WTC11 (cell line): ENCODE data around the gene UBTD1. TPM values are rescaled to one million over a fixed set of nuclear protein-coding genes. Genes with fewer than 3 reads are reported as not detected.
A peak's percentile ranks its signal among the peaks of the same experiment; 100 is the strongest.

Experiments used
- ATAC-seq: fragments of 200-7000 bp; cut with Tn5 transposase; 2 replicates; pipeline ENCODE4 v1.10.0; 2021; ENCODE audit warnings: mild to moderate bottlenecking, moderate library complexity
- CTCF ChIA-PET: fragments of 300-600 bp; sonication (Branson Sonifier 250); formaldehyde crosslinking; loops from one replicate; lab custom pipeline; 2021; ENCODE audit warnings: antibody characterized with exemption; lab: Charles Lee
- POLR2A ChIA-PET: fragments of 350-600 bp; sonication (Branson Sonifier 250); formaldehyde crosslinking; loops from one replicate; lab custom pipeline; 2021; ENCODE audit warnings: antibody characterized with exemption; lab: Charles Lee
- DNase-seq: peaks from one replicate; pipeline ENCODE4 v3.0.0; 2021; ENCODE audit warnings: low spot score
- H3K27ac Mint-ChIP-seq: 2 replicates; pipeline ENCODE4 v1.8.0; 2021; ENCODE audit warnings: mixed read lengths
- H3K27me3 Mint-ChIP-seq: 2 replicates; pipeline ENCODE4 v1.8.0; 2021; ENCODE audit warnings: low read depth, mild to moderate bottlenecking, moderate library complexity, mixed read lengths
- H3K36me3 Mint-ChIP-seq: 2 replicates; pipeline ENCODE4 v1.8.0; 2021; ENCODE audit warnings: mixed read lengths
- H3K4me1 Mint-ChIP-seq: 2 replicates; pipeline ENCODE4 v1.8.0; 2022; ENCODE audit warnings: mixed read lengths
- H3K4me3 Mint-ChIP-seq: 2 replicates; pipeline ENCODE4 v1.8.0; 2021; ENCODE audit warnings: mild to moderate bottlenecking, moderate library complexity, mixed read lengths
- H3K9me3 Mint-ChIP-seq: 2 replicates; pipeline ENCODE4 v1.8.0; 2021; ENCODE audit warnings: mixed read lengths
- ELF4 ChIP-seq: sonication (generic); formaldehyde crosslinking; IDR thresholded peaks from 2 replicates; pipeline ENCODE4 v1.8.1; 2022; ENCODE audit warnings: low read depth, mild to moderate bottlenecking, moderate library complexity, missing genetic modification reagents
- ETV6 ChIP-seq: sonication (generic); formaldehyde crosslinking; IDR thresholded peaks from 2 replicates; pipeline ENCODE4 v1.8.1; 2022; ENCODE audit warnings: mild to moderate bottlenecking, missing genetic modification reagents
- NFYB ChIP-seq: sonication (generic); formaldehyde crosslinking; conservative IDR thresholded peaks from 2 replicates; pipeline ENCODE4 v1.8.0; 2022; ENCODE audit warnings: low read depth, missing genetic modification reagents
- OVOL2 ChIP-seq: fragments of 250-450 bp; sonication (Bioruptor Pico); IDR thresholded peaks from 2 replicates; pipeline ENCODE4 v1.9.0; 2021; ENCODE audit warnings: mild to moderate bottlenecking, borderline replicate concordance
- SP1 ChIP-seq: sonication (generic); formaldehyde crosslinking; conservative IDR thresholded peaks from 2 replicates; pipeline ENCODE4 v1.8.1; 2022; ENCODE audit warnings: missing genetic modification reagents
- ZNF416 ChIP-seq: fragments of 250-450 bp; sonication (Bioruptor Pico); IDR thresholded peaks from 2 replicates; pipeline ENCODE4 v1.9.0; 2021; ENCODE audit warnings: mild to moderate bottlenecking, inconsistent platforms
- ZNF423 ChIP-seq: fragments of 250-450 bp; sonication (Bioruptor Pico); IDR thresholded peaks from 2 replicates; pipeline ENCODE4 v2.1.2; 2022; ENCODE audit warnings: mild to moderate bottlenecking, moderate library complexity
- total RNA-seq: library from RNA; stranded (reverse); gene quantifications from 3 replicates; pipeline ENCODE4 v1.2.3, GENCODE V29; 2021
- TF ChIP-seq, protein P1 (sequence below): fragments of 250-450 bp; sonication (Bioruptor Pico); IDR thresholded peaks from 2 replicates; pipeline ENCODE4 v1.9.0; 2021; ENCODE audit warnings: mild to moderate bottlenecking
- TF ChIP-seq, protein P2 (sequence below): sonication (generic); formaldehyde crosslinking; IDR thresholded peaks from 2 replicates; pipeline ENCODE4 v1.8.1; 2023; ENCODE audit warnings: mild to moderate bottlenecking, missing genetic modification reagents, moderate library complexity
- TF ChIP-seq, protein P3 (sequence below): sonication (generic); formaldehyde crosslinking; IDR thresholded peaks from 2 replicates; pipeline ENCODE4 v1.8.1; 2023; ENCODE audit warnings: mild to moderate bottlenecking, missing genetic modification reagents, moderate library complexity
- TF ChIP-seq, protein P4 (sequence below): sonication (generic); formaldehyde crosslinking; IDR thresholded peaks from 2 replicates; pipeline ENCODE4 v1.8.0; 2023; ENCODE audit warnings: missing genetic modification reagents
- TF ChIP-seq, protein P5 (sequence below): fragments of 250-450 bp; sonication (Bioruptor Pico); conservative IDR thresholded peaks from 2 replicates; pipeline ENCODE4 v1.9.0; 2021; ENCODE audit warnings: mild to moderate bottlenecking
- TF ChIP-seq, protein P6 (sequence below): fragments of 250-450 bp; sonication (Bioruptor Pico); IDR thresholded peaks from 2 replicates; pipeline ENCODE4 v1.9.0; 2021; ENCODE audit warnings: mild to moderate bottlenecking, borderline replicate concordance

The UBTD1 gene
- total RNA-seq, 1 experiment from 2014 or later: 35.7 TPM

DNA sequence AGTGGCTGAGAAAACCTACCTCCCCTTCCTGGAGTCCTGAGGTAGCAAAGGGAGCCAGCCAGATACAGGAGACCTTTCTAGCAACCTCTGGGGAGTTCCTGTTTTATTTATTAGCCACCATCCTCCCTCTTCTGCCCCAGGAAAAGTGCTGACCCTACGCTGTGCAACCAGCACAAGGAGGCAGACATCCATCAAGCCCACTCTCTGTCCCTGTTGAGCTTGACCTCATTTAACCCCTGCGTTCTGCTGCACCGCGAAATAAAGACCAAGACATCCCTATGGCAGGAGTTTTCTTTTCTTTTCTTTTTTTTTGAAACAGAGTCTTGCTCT, 48.5 kb downstream of the UBTD1 start:
- ATAC-seq (no peak), DNase-seq (no peak)
- no peak overlapping the region for H3K4me3 Mint-ChIP-seq
- ChIA-PET CTCF (interaction anchor here (0.8 to 10.3 kb wide), 2 partner anchors 12 to 21 kb away, joined by 3 to 177 read pairs; no protein-coding TSS in a partner anchor), POLR2A (no interaction called here)
- no peak overlapping the region for H3K27ac Mint-ChIP-seq
- no peaks in the 10 kb centered on the region for H3K9me3 Mint-ChIP-seq
- TF ChIP-seq, protein P1, sequence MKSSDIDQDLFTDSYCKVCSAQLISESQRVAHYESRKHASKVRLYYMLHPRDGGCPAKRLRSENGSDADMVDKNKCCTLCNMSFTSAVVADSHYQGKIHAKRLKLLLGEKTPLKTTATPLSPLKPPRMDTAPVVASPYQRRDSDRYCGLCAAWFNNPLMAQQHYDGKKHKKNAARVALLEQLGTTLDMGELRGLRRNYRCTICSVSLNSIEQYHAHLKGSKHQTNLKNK: no peak
- TF ChIP-seq, protein P2, sequence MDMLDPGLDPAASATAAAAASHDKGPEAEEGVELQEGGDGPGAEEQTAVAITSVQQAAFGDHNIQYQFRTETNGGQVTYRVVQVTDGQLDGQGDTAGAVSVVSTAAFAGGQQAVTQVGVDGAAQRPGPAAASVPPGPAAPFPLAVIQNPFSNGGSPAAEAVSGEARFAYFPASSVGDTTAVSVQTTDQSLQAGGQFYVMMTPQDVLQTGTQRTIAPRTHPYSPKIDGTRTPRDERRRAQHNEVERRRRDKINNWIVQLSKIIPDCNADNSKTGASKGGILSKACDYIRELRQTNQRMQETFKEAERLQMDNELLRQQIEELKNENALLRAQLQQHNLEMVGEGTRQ: no peak
- TF ChIP-seq ZNF416 (CRISPR knock-in tag) (no peak), SP1 (CRISPR knock-in tag) (no peak), ELF4 (CRISPR knock-in tag) (no peak), OVOL2 (CRISPR knock-in tag) (no peak), ZNF423 (no peak), ETV6 (CRISPR knock-in tag) (no peak)
- TF ChIP-seq, protein P3, sequence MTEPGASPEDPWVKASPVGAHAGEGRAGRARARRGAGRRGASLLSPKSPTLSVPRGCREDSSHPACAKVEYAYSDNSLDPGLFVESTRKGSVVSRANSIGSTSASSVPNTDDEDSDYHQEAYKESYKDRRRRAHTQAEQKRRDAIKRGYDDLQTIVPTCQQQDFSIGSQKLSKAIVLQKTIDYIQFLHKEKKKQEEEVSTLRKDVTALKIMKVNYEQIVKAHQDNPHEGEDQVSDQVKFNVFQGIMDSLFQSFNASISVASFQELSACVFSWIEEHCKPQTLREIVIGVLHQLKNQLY (CRISPR knock-in tag): no peak
- TF ChIP-seq, protein P4, sequence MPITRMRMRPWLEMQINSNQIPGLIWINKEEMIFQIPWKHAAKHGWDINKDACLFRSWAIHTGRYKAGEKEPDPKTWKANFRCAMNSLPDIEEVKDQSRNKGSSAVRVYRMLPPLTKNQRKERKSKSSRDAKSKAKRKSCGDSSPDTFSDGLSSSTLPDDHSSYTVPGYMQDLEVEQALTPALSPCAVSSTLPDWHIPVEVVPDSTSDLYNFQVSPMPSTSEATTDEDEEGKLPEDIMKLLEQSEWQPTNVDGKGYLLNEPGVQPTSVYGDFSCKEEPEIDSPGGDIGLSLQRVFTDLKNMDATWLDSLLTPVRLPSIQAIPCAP: no peak
- TF ChIP-seq, protein P5, sequence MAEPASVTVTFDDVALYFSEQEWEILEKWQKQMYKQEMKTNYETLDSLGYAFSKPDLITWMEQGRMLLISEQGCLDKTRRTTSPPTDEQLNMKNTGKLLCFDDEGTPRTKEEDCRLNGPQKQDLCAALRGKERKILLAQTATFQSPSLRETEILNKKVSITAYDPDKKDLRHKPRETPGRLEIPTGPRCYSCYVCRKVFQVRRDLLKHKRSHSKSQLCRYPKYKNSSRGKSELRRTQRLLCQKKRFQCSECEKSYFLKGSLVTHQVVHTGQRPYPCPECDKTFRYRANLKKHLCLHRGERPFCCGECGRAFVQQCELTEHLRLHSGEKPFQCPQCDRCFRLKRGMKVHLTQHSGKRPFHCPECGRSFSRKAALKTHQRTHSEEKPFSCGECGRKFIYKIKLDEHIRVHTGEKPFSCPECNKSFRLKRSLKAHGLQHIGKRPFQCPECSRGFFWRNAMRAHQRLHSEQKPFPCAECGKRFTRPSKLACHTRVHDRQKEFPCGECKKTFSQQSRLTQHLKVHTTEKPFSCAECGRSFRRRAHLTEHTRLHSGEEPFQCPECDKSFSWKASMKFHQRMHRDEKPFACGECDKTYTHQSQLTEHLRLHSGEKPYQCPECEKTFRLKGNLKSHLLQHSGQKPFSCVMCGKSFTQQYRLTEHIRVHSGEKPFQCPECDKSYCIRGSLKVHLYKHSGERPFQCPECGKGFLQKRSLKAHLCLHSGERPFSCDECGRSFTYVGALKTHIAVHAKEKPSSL (CRISPR knock-in tag): no peak
- no peaks in the 10 kb centered on the region for H3K27me3 Mint-ChIP-seq
- no peaks in the 10 kb centered on the region for H3K36me3 Mint-ChIP-seq
- peaks cover 39% of the 10 kb centered on the region for H3K4me1 Mint-ChIP-seq

DNA sequence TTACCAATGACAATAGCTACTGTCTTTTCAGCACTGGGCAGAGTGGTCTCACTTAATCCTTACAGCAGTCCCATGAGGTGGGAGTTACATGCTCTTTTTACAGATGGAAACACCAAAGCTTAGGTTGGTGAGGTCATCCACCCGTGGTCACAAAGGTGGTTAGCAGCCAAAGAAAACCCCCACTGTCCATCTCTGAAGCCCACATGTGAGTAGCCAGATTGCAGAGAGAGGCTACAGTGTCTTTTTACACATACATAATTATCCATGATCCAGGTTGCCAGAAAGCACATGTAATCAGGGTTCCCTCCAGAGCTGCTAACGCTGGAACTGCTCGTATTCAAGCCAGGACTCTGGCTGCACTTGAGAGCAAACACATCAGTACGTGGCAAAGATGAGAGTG, 49.2 kb downstream of the UBTD1 start:
- POLR2A ChIA-PET: no interaction called here
- ATAC-seq (no peak), DNase-seq (no peak)
- no peak for TF ChIP-seq NFYB (CRISPR knock-in tag)
- TF ChIP-seq, protein P6, sequence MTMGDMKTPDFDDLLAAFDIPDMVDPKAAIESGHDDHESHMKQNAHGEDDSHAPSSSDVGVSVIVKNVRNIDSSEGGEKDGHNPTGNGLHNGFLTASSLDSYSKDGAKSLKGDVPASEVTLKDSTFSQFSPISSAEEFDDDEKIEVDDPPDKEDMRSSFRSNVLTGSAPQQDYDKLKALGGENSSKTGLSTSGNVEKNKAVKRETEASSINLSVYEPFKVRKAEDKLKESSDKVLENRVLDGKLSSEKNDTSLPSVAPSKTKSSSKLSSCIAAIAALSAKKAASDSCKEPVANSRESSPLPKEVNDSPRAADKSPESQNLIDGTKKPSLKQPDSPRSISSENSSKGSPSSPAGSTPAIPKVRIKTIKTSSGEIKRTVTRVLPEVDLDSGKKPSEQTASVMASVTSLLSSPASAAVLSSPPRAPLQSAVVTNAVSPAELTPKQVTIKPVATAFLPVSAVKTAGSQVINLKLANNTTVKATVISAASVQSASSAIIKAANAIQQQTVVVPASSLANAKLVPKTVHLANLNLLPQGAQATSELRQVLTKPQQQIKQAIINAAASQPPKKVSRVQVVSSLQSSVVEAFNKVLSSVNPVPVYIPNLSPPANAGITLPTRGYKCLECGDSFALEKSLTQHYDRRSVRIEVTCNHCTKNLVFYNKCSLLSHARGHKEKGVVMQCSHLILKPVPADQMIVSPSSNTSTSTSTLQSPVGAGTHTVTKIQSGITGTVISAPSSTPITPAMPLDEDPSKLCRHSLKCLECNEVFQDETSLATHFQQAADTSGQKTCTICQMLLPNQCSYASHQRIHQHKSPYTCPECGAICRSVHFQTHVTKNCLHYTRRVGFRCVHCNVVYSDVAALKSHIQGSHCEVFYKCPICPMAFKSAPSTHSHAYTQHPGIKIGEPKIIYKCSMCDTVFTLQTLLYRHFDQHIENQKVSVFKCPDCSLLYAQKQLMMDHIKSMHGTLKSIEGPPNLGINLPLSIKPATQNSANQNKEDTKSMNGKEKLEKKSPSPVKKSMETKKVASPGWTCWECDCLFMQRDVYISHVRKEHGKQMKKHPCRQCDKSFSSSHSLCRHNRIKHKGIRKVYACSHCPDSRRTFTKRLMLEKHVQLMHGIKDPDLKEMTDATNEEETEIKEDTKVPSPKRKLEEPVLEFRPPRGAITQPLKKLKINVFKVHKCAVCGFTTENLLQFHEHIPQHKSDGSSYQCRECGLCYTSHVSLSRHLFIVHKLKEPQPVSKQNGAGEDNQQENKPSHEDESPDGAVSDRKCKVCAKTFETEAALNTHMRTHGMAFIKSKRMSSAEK (CRISPR knock-in tag): no peak
- H3K27me3 Mint-ChIP-seq: no peaks in the 10 kb centered on the region
- peak overlapping the region; percentile 79; the same call in 1 of the 2 replicates for H3K27ac Mint-ChIP-seq
- CTCF ChIA-PET: interaction anchor here (10.3 kb wide), 1 partner anchor 13 kb away, joined by 177 read pairs; no protein-coding TSS in a partner anchor
- no peaks in the 10 kb centered on the region for H3K9me3 Mint-ChIP-seq
- peaks cover 33% of the 10 kb centered on the region for H3K4me1 Mint-ChIP-seq
- no peak overlapping the region for H3K4me3 Mint-ChIP-seq
- no peaks in the 10 kb centered on the region for H3K36me3 Mint-ChIP-seq
